ENCODE data around the gene IQGAP3.

Gene IQGAP3

GRCh38 chr1:156477526-156478249 is 94.7 kb downstream of the IQGAP3 start:
- no peak overlapping the region for H3K27ac ChIP-seq (ENCODE audit: low read length)
- H3K9me2 ChIP-seq (replicated peaks; ENCODE audit: insufficient read depth, low read length) = no peaks in the 10 kb centered on the region
- TF ChIP-seq CTCF (IDR thresholded peaks at IDR 0.05; ENCODE audit: low read length) (no peak), EZH2phosphoT487 (IDR thresholded peaks at IDR 0.05; ENCODE audit: low read length) (no peak), EZH2 (optimal IDR thresholded peaks at IDR 0.05; ENCODE audit: low read depth, low read length) (no peak)
- H3K36me3 ChIP-seq (replicated peaks; ENCODE audit: insufficient read depth, low read length) = peaks cover 50% of the 10 kb centered on the region
- peaks cover 92% of the 10 kb centered on the region for H3K79me2 ChIP-seq (ENCODE audit: low read length)
- H3K4me2 ChIP-seq (ENCODE audit: low read depth, low read length) = no peak overlapping the region
- H4K20me1 ChIP-seq (ENCODE audit: insufficient read depth, low read length) = no peaks in the 10 kb centered on the region
- H2AFZ ChIP-seq (ENCODE audit: low read length) = no peak overlapping the region
- H3K4me1 ChIP-seq (ENCODE audit: low read length) = peaks cover 19% of the 10 kb centered on the region
- H3K4me3 ChIP-seq (ENCODE audit: low read length) = no peak overlapping the region
- no peaks in the 10 kb centered on the region for H3K9me3 ChIP-seq (replicated peaks; ENCODE audit: insufficient read depth, low read length)
- H3K27me3 ChIP-seq (replicated peaks; ENCODE audit: insufficient read depth, low read length) = no peaks in the 10 kb centered on the region
- peaks cover 22% of the 10 kb centered on the region for H3F3A ChIP-seq (ENCODE audit: insufficient read depth, low read length)
- DNase-seq = no peak
- no peak overlapping the region for H3K9ac ChIP-seq (ENCODE audit: low read length)

GRCh38 chr1:156476501-156477298 is 95.7 kb downstream of the IQGAP3 start:
- Histone ChIP-seq H3K27ac (ENCODE audit: low read length) (no peak overlapping the region), H3K9me2 (replicated peaks; ENCODE audit: insufficient read depth, low read length) (no peaks in the 10 kb centered on the region), H3K4me3 (ENCODE audit: low read length) (no peak overlapping the region), H3F3A (ENCODE audit: insufficient read depth, low read length) (peaks cover 13% of the 10 kb centered on the region), H3K79me2 (ENCODE audit: low read length) (peaks cover 88% of the 10 kb centered on the region), H3K9ac (ENCODE audit: low read length) (no peak overlapping the region), H3K4me1 (ENCODE audit: low read length) (peaks cover 9% of the 10 kb centered on the region), H3K27me3 (replicated peaks; ENCODE audit: insufficient read depth, low read length) (no peaks in the 10 kb centered on the region), H2AFZ (ENCODE audit: low read length) (no peak overlapping the region), H3K4me2 (ENCODE audit: low read depth, low read length) (no peak overlapping the region), H3K36me3 (replicated peaks; ENCODE audit: insufficient read depth, low read length) (peaks cover 45% of the 10 kb centered on the region), H3K9me3 (replicated peaks; ENCODE audit: insufficient read depth, low read length) (no peaks in the 10 kb centered on the region), H4K20me1 (ENCODE audit: insufficient read depth, low read length) (no peaks in the 10 kb centered on the region)
- TF ChIP-seq EZH2phosphoT487 (IDR thresholded peaks at IDR 0.05; ENCODE audit: low read length) (no peak), CTCF (IDR thresholded peaks at IDR 0.05; ENCODE audit: low read length) (no peak), EZH2 (optimal IDR thresholded peaks at IDR 0.05; ENCODE audit: low read depth, low read length) (no peak)
- no peak for DNase-seq

GRCh38 chr1:156475568-156476500 is 96.5 kb downstream of the IQGAP3 start:
- Histone ChIP-seq H3F3A (ENCODE audit: insufficient read depth, low read length) (peaks cover 12% of the 10 kb centered on the region; the same call in 1 of the 2 replicates), H3K27ac (ENCODE audit: low read length) (no peak overlapping the region), H3K9me2 (replicated peaks; ENCODE audit: insufficient read depth, low read length) (no peaks in the 10 kb centered on the region), H4K20me1 (ENCODE audit: insufficient read depth, low read length) (no peaks in the 10 kb centered on the region), H2AFZ (ENCODE audit: low read length) (no peak overlapping the region), H3K4me2 (ENCODE audit: low read depth, low read length) (no peak overlapping the region), H3K4me3 (ENCODE audit: low read length) (no peak overlapping the region), H3K9me3 (replicated peaks; ENCODE audit: insufficient read depth, low read length) (no peaks in the 10 kb centered on the region), H3K79me2 (ENCODE audit: low read length) (peaks cover 83% of the 10 kb centered on the region), H3K9ac (ENCODE audit: low read length) (no peak overlapping the region), H3K4me1 (ENCODE audit: low read length) (peaks cover under 1% of the 10 kb centered on the region), H3K27me3 (replicated peaks; ENCODE audit: insufficient read depth, low read length) (no peaks in the 10 kb centered on the region), H3K36me3 (replicated peaks; ENCODE audit: insufficient read depth, low read length) (peaks cover 43% of the 10 kb centered on the region)
- DNase-seq = no peak
- TF ChIP-seq EZH2 (optimal IDR thresholded peaks at IDR 0.05; ENCODE audit: low read depth, low read length) (no peak), CTCF (IDR thresholded peaks at IDR 0.05; ENCODE audit: low read length) (no peak), EZH2phosphoT487 (IDR thresholded peaks at IDR 0.05; ENCODE audit: low read length) (no peak)
